ENCODE data around the gene C4orf50.

C4orf50 gene

DNA sequence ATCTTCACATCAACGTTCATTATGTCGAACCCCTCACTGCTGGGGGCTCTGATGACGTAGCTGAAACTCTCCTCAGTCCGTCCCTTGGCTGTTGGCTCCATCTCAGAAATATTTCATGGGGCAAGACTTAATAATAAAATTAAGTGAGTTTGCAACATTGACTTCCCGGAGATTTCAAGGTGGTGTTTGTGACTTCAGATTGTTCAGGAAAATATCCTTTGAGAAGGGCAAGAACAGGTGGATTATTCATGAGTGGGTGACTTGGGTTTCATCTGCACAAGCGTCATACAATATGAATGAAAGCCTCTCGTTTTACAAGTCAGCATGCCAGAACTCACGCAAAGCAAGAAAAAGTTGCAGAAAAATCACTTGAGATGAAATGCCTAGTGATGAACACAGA, at the start of gene C4orf50:
C4orf50 (minus strand) TSS at position 101 of the 400 bp plus-strand sequence.
- TF ChIP-seq, protein P1, sequence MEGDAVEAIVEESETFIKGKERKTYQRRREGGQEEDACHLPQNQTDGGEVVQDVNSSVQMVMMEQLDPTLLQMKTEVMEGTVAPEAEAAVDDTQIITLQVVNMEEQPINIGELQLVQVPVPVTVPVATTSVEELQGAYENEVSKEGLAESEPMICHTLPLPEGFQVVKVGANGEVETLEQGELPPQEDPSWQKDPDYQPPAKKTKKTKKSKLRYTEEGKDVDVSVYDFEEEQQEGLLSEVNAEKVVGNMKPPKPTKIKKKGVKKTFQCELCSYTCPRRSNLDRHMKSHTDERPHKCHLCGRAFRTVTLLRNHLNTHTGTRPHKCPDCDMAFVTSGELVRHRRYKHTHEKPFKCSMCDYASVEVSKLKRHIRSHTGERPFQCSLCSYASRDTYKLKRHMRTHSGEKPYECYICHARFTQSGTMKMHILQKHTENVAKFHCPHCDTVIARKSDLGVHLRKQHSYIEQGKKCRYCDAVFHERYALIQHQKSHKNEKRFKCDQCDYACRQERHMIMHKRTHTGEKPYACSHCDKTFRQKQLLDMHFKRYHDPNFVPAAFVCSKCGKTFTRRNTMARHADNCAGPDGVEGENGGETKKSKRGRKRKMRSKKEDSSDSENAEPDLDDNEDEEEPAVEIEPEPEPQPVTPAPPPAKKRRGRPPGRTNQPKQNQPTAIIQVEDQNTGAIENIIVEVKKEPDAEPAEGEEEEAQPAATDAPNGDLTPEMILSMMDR (IDR thresholded peaks at IDR 0.05; ENCODE audit: low read depth, low read length, missing control alignments): no peak

DNA sequence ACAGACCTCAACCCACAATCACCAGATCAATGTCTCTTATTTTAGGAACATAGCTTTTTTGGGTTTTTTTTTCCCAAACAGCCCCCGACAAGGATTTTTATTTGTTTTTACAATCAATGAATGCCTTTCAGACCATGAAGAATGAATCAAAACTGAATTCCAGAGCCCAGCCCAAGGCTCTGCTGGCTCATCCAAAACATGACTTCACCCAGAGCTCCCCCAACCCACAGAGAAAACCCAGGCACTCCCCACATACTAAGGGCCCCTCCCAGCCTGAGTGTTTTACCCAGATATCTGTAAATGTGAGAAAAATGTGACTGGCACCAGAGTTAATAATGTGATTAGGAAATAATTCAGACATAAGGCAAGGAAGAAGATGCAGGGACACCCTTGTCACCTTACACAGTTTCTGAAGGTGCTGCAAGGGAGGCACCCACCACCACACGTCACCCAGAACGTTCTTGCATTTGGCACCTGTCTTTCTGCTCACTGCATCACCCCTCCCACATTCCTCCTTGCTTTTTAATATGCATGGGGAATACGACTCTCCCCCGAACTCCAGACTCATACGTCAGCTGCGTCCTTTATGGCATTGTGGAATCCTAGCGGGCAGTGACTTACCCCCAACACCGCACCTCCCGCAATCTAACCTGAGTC, 47.8 kb upstream of the C4orf50 start:
- TF ChIP-seq, protein P1 (IDR thresholded peaks at IDR 0.05; ENCODE audit: low read depth, low read length, missing control alignments): no peak
- no peak overlapping the region for H3K4me3 ChIP-seq (ENCODE audit: low read depth, low read length)
- no peak for DNase-seq (ENCODE audit: low read depth)

More for the DNA sequence above, at the start of gene C4orf50:
- no peak for DNase-seq (ENCODE audit: low read depth)
- H3K4me3 ChIP-seq (ENCODE audit: low read depth, low read length): no peak within 1 kb of the TSS

DNA sequence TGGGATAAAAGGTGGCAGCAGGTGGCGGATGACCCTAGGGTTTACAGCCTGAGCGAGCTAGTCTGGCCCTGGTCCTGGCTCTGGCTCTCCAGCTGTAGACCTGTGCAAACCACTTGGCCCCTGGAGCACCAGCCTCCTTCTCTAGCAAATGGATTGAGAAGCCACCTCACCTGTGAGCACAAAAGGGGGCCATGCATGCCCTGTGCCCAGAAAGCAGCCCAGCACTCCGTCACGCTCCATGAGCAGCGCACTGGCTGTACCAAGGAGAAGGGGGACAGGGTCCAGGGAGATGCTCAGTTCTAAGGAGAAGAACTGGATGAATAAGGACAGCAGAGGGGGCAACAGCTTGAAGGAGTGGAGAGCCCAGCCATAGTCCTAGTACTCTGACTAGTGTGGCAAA, 46.9 kb upstream of the C4orf50 start:
- no peak for DNase-seq (ENCODE audit: low read depth)
- TF ChIP-seq, protein P1 (IDR thresholded peaks at IDR 0.05; ENCODE audit: low read depth, low read length, missing control alignments): no peak
- no peak overlapping the region for H3K4me3 ChIP-seq (ENCODE audit: low read depth, low read length)

DNA sequence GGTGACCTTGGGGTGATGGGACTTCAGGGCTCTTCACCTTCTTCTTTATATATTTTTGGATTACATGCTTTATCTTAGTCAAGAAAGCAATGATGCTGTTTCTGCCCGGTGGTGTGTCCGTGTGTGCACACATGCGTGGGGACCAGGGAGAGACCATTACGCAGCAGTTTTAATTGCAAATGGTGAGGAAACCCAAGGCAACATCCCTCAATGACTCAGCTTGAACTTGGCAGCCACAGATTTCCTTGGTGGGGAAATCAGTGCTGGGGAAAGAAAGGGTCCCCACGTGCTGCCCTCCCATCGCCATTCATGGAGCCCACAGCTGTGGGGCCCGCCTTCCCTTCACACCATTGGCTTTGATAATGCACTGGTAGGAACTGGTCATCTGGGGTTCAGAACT, 46.2 kb upstream of the C4orf50 start:
- no peak for DNase-seq (ENCODE audit: low read depth)
- TF ChIP-seq, protein P1 (IDR thresholded peaks at IDR 0.05; ENCODE audit: low read depth, low read length, missing control alignments): no peak
- no peak overlapping the region for H3K4me3 ChIP-seq (ENCODE audit: low read depth, low read length)

DNA sequence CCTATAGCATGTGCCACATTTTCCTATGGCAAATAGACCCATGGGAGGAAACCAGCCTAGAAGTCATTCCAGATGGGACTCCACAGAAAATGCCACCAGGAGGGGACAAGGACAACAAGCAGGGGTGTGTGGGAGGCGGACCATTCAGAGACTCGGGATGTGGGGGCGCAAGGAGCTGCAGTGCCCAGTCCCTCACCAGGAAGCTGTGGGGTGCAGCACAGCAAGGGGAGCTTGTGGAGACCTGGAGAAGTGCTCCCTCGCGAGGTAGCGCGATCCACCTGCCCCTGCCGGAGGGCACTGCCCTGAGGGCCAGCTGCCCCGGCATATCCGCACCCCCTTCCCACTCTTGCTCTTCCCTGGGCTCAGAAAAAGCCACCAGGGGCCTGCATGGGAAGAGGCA, 45.5 kb upstream of the C4orf50 start:
- no peak for DNase-seq (ENCODE audit: low read depth)
- TF ChIP-seq, protein P1 (IDR thresholded peaks at IDR 0.05; ENCODE audit: low read depth, low read length, missing control alignments): no peak
- no peak overlapping the region for H3K4me3 ChIP-seq (ENCODE audit: low read depth, low read length)

DNA sequence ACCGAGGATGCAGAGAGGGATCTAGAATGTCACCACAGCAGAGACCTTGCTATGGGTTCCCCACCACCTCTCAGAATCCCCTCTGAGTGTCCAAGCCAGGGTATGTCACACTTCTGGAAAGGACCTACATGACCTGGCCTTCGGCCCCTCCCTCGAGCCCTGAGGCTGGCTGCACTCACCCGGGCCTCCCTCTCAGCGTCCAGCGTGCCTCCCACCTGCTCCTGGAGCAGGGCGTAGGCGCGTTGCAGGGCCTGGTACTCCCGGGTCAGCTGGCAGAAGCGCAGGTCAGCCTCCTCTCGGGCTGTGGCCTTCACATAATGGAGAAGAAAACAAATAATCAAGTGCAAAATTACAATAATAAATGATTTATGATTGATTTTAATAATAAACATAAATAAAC, 43.9 kb upstream of the C4orf50 start:
- H3K4me3 ChIP-seq (ENCODE audit: low read depth, low read length): no peak overlapping the region
- DNase-seq (ENCODE audit: low read depth): no peak
- TF ChIP-seq, protein P1 (IDR thresholded peaks at IDR 0.05; ENCODE audit: low read depth, low read length, missing control alignments): no peak

DNA sequence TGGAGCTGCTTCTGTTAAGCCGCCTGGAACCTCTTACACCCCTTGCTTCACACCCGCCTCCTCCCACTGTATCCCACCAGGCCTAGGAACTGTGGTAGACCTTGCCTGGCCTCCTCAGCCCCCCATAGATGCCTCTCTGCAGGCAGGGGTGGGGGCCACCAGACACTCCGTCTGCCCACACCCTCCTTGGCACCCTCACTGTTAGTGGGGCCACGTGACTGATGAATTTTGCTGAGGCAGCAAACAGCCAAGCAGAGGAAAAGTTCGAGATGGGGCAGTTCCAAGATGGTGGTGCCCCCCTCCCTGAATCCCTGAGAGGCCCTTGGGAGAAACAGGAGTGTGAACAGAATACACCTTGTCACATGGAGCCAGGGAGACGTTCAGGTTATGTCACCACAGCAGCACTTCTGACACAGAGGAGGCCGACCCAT, 41.2 kb upstream of the C4orf50 start:
- TF ChIP-seq, protein P1 (IDR thresholded peaks at IDR 0.05; ENCODE audit: low read depth, low read length, missing control alignments): no peak
- no peak overlapping the region for H3K4me3 ChIP-seq (ENCODE audit: low read depth, low read length)
- DNase-seq (ENCODE audit: low read depth): no peak

Measured in GM12864 (cell line).